ENCODE data around the gene MS4A1. TPM values are rescaled to one million over a fixed set of nuclear protein-coding genes. Genes with fewer than 3 reads are reported as not detected.
"Not testable (repeated sequence)": the region's sequence is repeated elsewhere in the genome, so short reads cannot be mapped to it uniquely, and the experiment has no call there.

Gene MS4A1
- polyA plus RNA-seq, 3 donors = 0.48 to 0.68 TPM; not detected in 1

GRCh38 chr11:60502221-60502775 lies 46.7 kb downstream of the MS4A1 start:
- DNase-seq = no peak

GRCh38 chr11:60504219-60504905 lies 48.7 kb downstream of the MS4A1 start:
- DNase-seq = no peak

- DNase-seq = not testable (repeated sequence)
These were observed 54.0 kb downstream of the MS4A1 start for GRCh38 chr11:60509609-60510008.

GRCh38 chr11:60510209-60510608 lies 54.6 kb downstream of the MS4A1 start:
- not testable (repeated sequence) for DNase-seq

GRCh38 chr11:60511393-60511792 lies 55.7 kb downstream of the MS4A1 start:
- DNase-seq = no peak

- no peak for DNase-seq
These were observed 57.1 kb downstream of the MS4A1 start for GRCh38 chr11:60512651-60513225.

GRCh38 chr11:60513496-60514460 lies 58.1 kb downstream of the MS4A1 start:
- DNase-seq = no peak

GRCh38 chr11:60515144-60515855 lies 59.7 kb downstream of the MS4A1 start, which contains the start of gene MS4A13:
Gene MS4A13 (plus strand): TSS chr11:60515392. CDS start chr11:60518084, 2,692 bp downstream.
- DNase-seq = no peak

Other genes starting within 250 kb of the MS4A1 start
- gene MS4A4E, start 212.7 kb upstream of the MS4A1 start, polyA plus RNA-seq (ENCODE audit: insufficient read length in 3 of 3) = 1 to 10 TPM in 2 of 3 donors, under 1 TPM in 1; 0.94 to 1.5 (median 1.1) TPM
- gene MS4A4A, start 175.2 kb upstream of the MS4A1 start, polyA plus RNA-seq (ENCODE audit: insufficient read length in 3 of 3) = 1 to 10 TPM; 5.1 to 9.9 (median 6.4) TPM
- not detected for gene MS4A6E, start 128.6 kb upstream of the MS4A1 start, polyA plus RNA-seq (ENCODE audit: insufficient read length in 3 of 3)
- 1 to 10 TPM; 4.7 to 7.8 (median 7.6) TPM for gene MS4A7, start 77.3 kb upstream of the MS4A1 start, polyA plus RNA-seq (ENCODE audit: insufficient read length in 3 of 3)
- gene MS4A14, start 59.4 kb upstream of the MS4A1 start, polyA plus RNA-seq (ENCODE audit: insufficient read length in 3 of 3) = under 1 TPM; 0.10 to 0.27 (median 0.16) TPM
- not detected for gene MS4A5, start 26.3 kb upstream of the MS4A1 start, polyA plus RNA-seq (ENCODE audit: insufficient read length in 3 of 3)
- not detected for gene MS4A12, start 36.9 kb downstream of the MS4A1 start, polyA plus RNA-seq (ENCODE audit: insufficient read length in 3 of 3)
- gene MS4A13, start 59.5 kb downstream of the MS4A1 start, polyA plus RNA-seq (ENCODE audit: insufficient read length in 3 of 3) = not detected
- gene MS4A8, start 243.8 kb downstream of the MS4A1 start, polyA plus RNA-seq (ENCODE audit: insufficient read length in 3 of 3) = under 1 TPM in 1 of 3 donors, not detected in 2; 0.06 TPM